Neural crest cell (in vitro differentiated cells): ENCODE measurements around the gene SGSH. TPM values are rescaled to one million over a fixed set of nuclear protein-coding genes. Genes with fewer than 3 reads are reported as not detected.

Experiments
- DNase-seq: peaks from one replicate; pipeline ENCODE4 v3.0.0; 2021; ENCODE audit warnings: low read depth, mixed read lengths, low spot score
- H3K27ac Mint-ChIP-seq: one replicate; pipeline ENCODE4 v1.8.0; 2021; ENCODE audit warnings: mild to moderate bottlenecking, mixed read lengths; ENCODE audit not compliant: unreplicated experiment
- H3K27me3 Mint-ChIP-seq: 2 replicates; pipeline ENCODE4 v1.8.0; 2021; ENCODE audit warnings: low read depth, mild to moderate bottlenecking, mixed read lengths
- H3K36me3 Mint-ChIP-seq: 2 replicates; pipeline ENCODE4 v1.8.0; 2021; ENCODE audit warnings: low read depth, mild to moderate bottlenecking, mixed read lengths
- H3K4me1 Mint-ChIP-seq: 2 replicates; pipeline ENCODE4 v1.8.0; 2021; ENCODE audit warnings: mixed read lengths
- H3K4me3 Mint-ChIP-seq: one replicate; pipeline ENCODE4 v1.8.0; 2021; ENCODE audit warnings: mild to moderate bottlenecking, mixed read lengths
- H3K9me3 Mint-ChIP-seq: 2 replicates; pipeline ENCODE4 v1.8.0; 2021; ENCODE audit warnings: mixed read lengths
- CTCF ChIP-seq: fragments of 200-600 bp; sonication (generic); conservative IDR thresholded peaks from 2 replicates; pipeline ENCODE4 v1.5.0; 2021; ENCODE audit warnings: antibody characterized with exemption, mild to moderate bottlenecking
- total RNA-seq: library from RNA; stranded (reverse); gene quantifications from 2 replicates; pipeline ENCODE4 v1.2.1, GENCODE V29; 2021

The SGSH gene
- total RNA-seq, 1 donor from 2014 or later, result 32.8 TPM

DNA sequence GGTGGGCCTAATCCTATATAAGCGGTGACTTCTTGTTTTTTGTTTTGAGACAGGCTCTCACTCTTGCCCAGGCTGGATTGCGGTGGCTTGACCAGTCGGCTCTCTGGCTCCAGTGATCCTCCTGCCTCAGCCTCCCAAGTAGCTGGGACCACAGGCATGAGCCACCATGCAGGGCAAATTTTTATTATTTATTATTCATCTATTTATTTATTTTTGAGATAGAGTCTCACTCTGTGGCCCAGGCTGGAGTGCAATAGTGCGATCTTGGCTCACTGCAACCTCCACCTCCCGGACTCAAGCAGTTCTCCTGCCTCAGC lies 35.9 kb upstream of the SGSH start:
- no peak overlapping the region for H3K4me3 Mint-ChIP-seq
- H3K36me3 Mint-ChIP-seq, result no peaks in the 10 kb centered on the region
- no peak for DNase-seq
- TF ChIP-seq CTCF, result no peak
- no peak overlapping the region for H3K27ac Mint-ChIP-seq
- H3K27me3 Mint-ChIP-seq, result peaks cover 4% of the 10 kb centered on the region
- H3K9me3 Mint-ChIP-seq, result no peaks in the 10 kb centered on the region
- peaks cover 15% of the 10 kb centered on the region for H3K4me1 Mint-ChIP-seq

DNA sequence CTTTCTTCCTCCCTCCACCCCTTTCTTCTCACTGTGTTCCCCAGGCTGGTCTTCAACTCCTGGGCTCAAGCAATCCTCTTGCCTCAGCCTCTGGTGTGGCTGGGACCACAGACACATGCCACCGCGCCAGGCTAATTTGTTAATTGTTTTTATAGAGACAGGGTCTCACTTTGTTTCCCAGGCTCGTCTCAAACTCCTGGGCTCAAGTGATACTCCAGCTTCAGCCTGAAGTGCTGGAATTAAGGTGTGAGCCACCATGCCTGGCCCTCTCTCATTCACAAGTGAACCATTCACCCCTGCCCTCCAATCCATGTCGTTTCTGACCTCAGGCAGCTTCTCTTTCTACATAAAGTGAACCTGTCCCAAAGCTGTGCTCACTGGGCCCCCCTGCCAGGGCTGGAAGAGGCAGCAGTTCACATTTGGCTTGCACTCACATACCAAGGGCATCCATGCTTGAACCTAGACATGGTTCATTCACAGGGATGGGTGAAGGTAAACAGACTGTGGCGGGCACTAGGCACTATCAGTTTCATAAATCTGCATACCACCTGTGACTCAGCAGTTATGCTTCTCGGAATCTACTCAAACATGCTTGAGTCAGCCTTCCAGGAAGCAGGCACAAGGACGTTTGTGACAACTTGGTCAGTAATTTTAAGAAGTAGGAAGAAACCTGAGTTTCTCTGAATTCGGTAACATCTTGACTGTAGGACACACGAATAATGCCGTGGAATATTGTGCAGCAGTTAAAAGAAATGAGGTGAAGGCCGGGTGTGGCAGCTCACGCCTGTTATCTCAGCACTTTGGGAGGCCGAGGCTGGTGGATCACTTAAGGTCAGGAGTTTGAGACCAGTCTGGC lies 34.5 kb upstream of the SGSH start:
- no peak for TF ChIP-seq CTCF
- no peaks in the 10 kb centered on the region for H3K9me3 Mint-ChIP-seq
- peaks cover 12% of the 10 kb centered on the region for H3K4me1 Mint-ChIP-seq

DNA sequence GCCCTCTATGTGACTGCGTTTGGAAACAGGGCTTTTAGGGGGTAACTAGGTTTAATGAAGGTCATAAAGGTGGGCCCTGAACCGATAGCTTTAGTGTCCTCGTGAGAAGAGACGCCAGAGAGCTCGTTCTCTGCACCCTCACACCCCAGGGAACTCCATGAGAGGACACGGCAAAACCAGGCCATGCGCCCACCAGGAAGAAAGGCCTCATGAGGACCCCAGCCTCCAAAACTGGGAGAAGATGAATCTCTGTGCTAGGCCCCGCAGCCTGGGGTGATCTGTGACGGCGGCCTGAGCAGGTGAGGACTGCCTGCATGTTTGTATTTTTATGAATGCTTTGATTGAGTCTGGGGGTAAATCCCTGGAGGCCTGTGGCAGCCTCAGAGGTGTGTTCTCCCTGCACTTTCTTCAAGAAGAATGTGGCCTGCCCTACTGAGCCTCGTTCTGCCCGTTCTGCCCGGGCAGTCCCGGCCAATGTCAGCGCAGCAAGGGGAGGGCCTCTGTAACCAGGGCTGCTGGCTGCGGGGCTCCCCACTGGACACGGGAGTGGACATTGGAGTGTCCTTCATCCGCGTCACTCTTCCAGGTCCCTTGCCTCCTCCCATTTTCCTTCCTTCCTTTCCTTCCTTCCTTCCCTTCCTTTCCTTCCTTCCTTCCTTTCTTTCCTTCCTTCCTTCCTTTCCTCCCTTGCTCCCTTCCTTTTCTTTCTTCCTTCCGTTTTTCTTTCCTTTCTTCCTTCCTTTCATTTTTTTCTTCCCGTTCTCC lies 33.7 kb upstream of the SGSH start:
- H3K9me3 Mint-ChIP-seq, result no peaks in the 10 kb centered on the region
- H3K27ac Mint-ChIP-seq, result peak overlapping the region; percentile 6

More for the DNA sequence above, 34.5 kb upstream of the SGSH start:
- H3K36me3 Mint-ChIP-seq, result no peaks in the 10 kb centered on the region
- H3K4me3 Mint-ChIP-seq, result no peak overlapping the region
- H3K27me3 Mint-ChIP-seq, result peaks cover 4% of the 10 kb centered on the region
- DNase-seq, result no peak
- H3K27ac Mint-ChIP-seq, result no peak overlapping the region

DNA sequence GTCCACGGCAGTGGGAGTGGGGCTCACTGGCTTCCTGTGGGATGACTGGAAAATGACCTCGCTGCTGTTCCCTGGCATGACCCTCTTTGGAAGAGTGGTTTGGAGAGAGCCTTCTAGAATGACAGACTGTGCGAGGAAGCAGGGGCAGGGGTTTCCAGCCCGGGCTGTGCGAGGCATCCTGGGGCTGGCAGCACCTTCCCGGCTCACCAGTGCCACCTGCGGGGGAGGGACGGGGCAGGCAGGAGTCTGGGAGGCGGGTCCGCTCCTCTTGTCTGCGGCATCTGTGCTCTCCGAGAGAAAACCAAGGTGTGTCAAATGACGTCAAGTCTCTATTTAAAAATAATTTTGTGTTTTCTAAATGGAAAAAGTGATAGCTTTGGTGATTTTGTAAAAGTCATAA lies 32.7 kb upstream of the SGSH start:
- Mint-ChIP-seq H3K27me3 (no peaks in the 10 kb centered on the region), H3K36me3 (no peaks in the 10 kb centered on the region), H3K4me1 (peaks cover under 1% of the 10 kb centered on the region), H3K4me3 (no peak overlapping the region), H3K27ac (no peak overlapping the region), H3K9me3 (no peaks in the 10 kb centered on the region)
- TF ChIP-seq CTCF, result peak; percentile 55
- peak; percentile 38 for DNase-seq

More for the DNA sequence above, 33.7 kb upstream of the SGSH start:
- Mint-ChIP-seq H3K36me3 (no peaks in the 10 kb centered on the region), H3K4me1 (peaks cover 10% of the 10 kb centered on the region), H3K4me3 (no peak overlapping the region), H3K27me3 (peaks cover 4% of the 10 kb centered on the region)
- no peak for DNase-seq
- no peak for TF ChIP-seq CTCF

GRCh38 chr17:80251966-80252365 lies 31.8 kb upstream of the SGSH start:
- H3K9me3 Mint-ChIP-seq, result no peaks in the 10 kb centered on the region
- H3K4me3 Mint-ChIP-seq, result no peak overlapping the region
- no peak for DNase-seq
- no peaks in the 10 kb centered on the region for H3K27me3 Mint-ChIP-seq
- H3K27ac Mint-ChIP-seq, result no peak overlapping the region
- no peaks in the 10 kb centered on the region for H3K4me1 Mint-ChIP-seq
- no peaks in the 10 kb centered on the region for H3K36me3 Mint-ChIP-seq
- no peak for TF ChIP-seq CTCF
